PFSK-1 (cell line): ENCODE data around the gene GDF7.

Experiments
- POLR2AphosphoS5 ChIP-seq: IDR thresholded peaks from 2 replicates; pipeline ENCODE4 v1.6.1; 2012; ENCODE audit warnings: low read depth, mild to moderate bottlenecking, control low read depth, low read length, moderate library complexity
- REST ChIP-seq, 2 experiments: IDR thresholded peaks; 2 replicates each; pipeline versions ENCODE4 v1.6.1 to v1.8.0; 2011 to 2012; ENCODE audit warnings: low read depth in 2 of 2, low read length in 2 of 2, control low read depth in 1 of 2, inconsistent platforms in 1 of 2, mild to moderate bottlenecking in 1 of 2, moderate library complexity in 1 of 2; ENCODE audit not compliant: insufficient read depth in 1 of 2
- SIN3A ChIP-seq: IDR thresholded peaks from 2 replicates; pipeline ENCODE4 v1.6.1; 2012; ENCODE audit warnings: mild to moderate bottlenecking, low read length, moderate library complexity, borderline replicate concordance; ENCODE audit not compliant: insufficient read depth
- TAF1 ChIP-seq: IDR thresholded peaks from 2 replicates; pipeline ENCODE4 v1.6.1; 2012; ENCODE audit warnings: low read length, control low read depth, borderline replicate concordance; ENCODE audit not compliant: insufficient read depth

GRCh38 chr2:20624884-20625485, 42.0 kb upstream of the GDF7 start:
- no peak for TF ChIP-seq POLR2AphosphoS5
- TF ChIP-seq SIN3A = no peak
- no peak for TF ChIP-seq TAF1
- no peak for TF ChIP-seq REST (IDR thresholded peaks at IDR 0.05; ENCODE audit: insufficient read depth in 1 of 2, low read depth in 2 of 2, low read length in 2 of 2)
